Effector memory CD4-positive, alpha-beta T cell (primary cell): Measurements from ENCODE around the gene AMMECR1.

Experiments used
- DNase-seq, 3 donors: peaks; one replicate each; pipeline ENCODE4 v3.0.0-alpha.2; 2020
- H3K27ac ChIP-seq: 2 replicates; pipeline ENCODE4 v1.7.0; 2013; ENCODE audit warnings: mild to moderate bottlenecking, low read length, moderate library complexity; ENCODE audit not compliant: insufficient read depth, poor library complexity, severe bottlenecking
- H3K27me3 ChIP-seq: replicated peaks from 2 replicates; pipeline ENCODE4 v1.7.0; 2013; ENCODE audit warnings: mild to moderate bottlenecking, low read length; ENCODE audit not compliant: insufficient read depth, control insufficient read depth, poor library complexity, severe bottlenecking
- H3K36me3 ChIP-seq: 2 replicates; pipeline ENCODE4 v1.7.0; 2013; ENCODE audit warnings: mild to moderate bottlenecking, low read length, moderate library complexity; ENCODE audit not compliant: control insufficient read depth, insufficient read depth
- H3K4me1 ChIP-seq: 2 replicates; pipeline ENCODE4 v1.7.0; 2013; ENCODE audit warnings: low read length, mild to moderate bottlenecking; ENCODE audit not compliant: control insufficient read depth, insufficient read depth, poor library complexity, severe bottlenecking
- H3K4me3 ChIP-seq: 2 replicates; pipeline ENCODE4 v1.7.0; 2013; ENCODE audit warnings: low read length, low read depth, mild to moderate bottlenecking; ENCODE audit not compliant: insufficient read depth, poor library complexity, severe bottlenecking
- H3K9me3 ChIP-seq: 2 replicates; pipeline ENCODE4 v1.7.0; 2013; ENCODE audit warnings: mild to moderate bottlenecking, low read length, moderate library complexity; ENCODE audit not compliant: control insufficient read depth

AMMECR1 gene

DNA sequence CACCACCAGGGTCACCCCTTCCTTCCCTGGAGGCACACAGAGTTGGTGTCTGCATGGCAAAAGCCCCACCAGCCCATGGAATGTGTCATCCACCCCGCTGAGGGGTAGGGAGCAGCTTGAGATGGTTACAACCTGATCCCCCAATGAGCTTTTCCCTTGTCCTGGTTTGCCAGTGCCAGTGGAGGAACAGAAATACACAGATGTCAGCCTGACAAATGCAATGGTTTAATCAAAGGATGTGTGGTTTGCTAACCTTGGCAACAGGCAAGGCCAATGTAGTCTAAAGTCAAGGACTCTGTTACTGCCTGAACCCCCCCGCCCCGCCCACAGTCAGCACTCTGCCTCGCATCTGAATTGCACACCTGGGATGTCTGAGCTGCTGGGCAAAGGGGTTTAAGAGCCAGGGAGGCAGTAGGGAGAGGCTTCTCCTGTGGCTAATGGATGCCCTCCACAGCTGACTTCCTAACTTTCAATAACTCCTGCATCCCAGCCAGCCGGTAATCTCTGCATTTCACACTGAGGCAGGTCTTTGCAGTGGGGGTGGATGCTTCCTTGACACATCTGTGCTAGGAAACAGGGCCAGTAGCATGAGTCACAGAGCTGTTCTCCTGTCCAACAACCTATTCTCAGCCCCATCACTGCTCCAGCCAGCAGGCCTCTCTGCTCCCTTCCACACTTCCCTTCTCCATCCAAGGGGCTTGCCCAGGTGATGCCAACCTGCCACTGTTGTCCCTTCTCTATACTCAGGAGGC lies 137.5 kb downstream of the AMMECR1 start:
- no peaks in the 10 kb centered on the region for H3K36me3 ChIP-seq
- no peak for DNase-seq
- no peak overlapping the region for H3K27ac ChIP-seq
- no peaks in the 10 kb centered on the region for H3K4me1 ChIP-seq
- no peaks in the 10 kb centered on the region for H3K27me3 ChIP-seq
- no peaks in the 10 kb centered on the region for H3K9me3 ChIP-seq
- H3K4me3 ChIP-seq = no peak overlapping the region

GRCh38 chrX:110178179-110178865 lies 139.6 kb downstream of the AMMECR1 start:
- H3K27ac ChIP-seq = no peak overlapping the region
- DNase-seq = no peak

DNA sequence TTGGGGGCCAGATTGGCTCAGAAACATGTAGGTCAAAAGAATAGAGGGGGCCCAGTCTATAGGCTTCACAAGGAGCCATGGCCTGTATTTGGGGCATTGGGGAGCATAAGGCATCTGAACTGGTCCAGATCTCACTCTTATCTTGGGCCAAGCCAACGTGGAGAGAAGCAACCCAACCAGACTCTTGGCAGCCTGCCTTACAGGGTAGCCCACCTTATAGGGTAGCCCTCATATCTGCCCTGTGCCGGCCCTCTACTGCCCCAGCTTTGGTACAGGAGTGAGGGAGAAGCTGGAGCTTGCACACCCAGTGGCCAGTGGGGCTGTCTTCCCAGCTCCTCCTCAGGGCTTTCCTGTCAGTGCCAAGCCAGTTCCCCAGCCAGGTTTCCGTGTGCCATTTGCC lies 142.2 kb downstream of the AMMECR1 start:
- H3K36me3 ChIP-seq = no peaks in the 10 kb centered on the region
- DNase-seq = no peak
- H3K4me1 ChIP-seq = no peaks in the 10 kb centered on the region
- no peaks in the 10 kb centered on the region for H3K27me3 ChIP-seq
- no peaks in the 10 kb centered on the region for H3K9me3 ChIP-seq
- H3K4me3 ChIP-seq = no peak overlapping the region
- H3K27ac ChIP-seq = no peak overlapping the region

More at GRCh38 chrX:110178179-110178865, 139.6 kb downstream of the AMMECR1 start:
- Histone ChIP-seq H3K27me3 (no peaks in the 10 kb centered on the region), H3K36me3 (no peaks in the 10 kb centered on the region), H3K9me3 (no peaks in the 10 kb centered on the region), H3K4me1 (no peaks in the 10 kb centered on the region), H3K4me3 (no peak overlapping the region)

DNA sequence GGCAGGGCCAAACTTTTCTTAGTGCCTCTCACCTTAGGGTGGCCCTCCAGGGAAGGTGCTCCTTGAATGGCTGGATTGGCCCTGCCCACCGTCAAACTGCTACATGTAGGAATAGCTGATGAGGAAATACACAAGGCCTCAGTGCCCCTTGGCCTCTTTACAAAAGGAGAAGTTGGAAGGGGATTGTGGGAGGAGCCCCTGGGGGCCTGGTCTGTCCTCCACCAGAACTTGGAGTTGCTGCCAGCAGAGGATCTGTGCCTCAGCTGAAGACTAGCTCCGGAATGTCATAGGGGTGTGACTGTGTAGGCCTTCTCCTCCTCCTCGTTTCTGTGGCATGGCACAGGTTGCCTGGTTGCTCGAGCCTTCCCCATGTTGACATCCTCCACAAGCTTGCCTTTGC lies 142.7 kb downstream of the AMMECR1 start:
- Histone ChIP-seq H3K4me1 (no peaks in the 10 kb centered on the region), H3K36me3 (no peaks in the 10 kb centered on the region), H3K27me3 (no peaks in the 10 kb centered on the region), H3K27ac (no peak overlapping the region), H3K9me3 (no peaks in the 10 kb centered on the region), H3K4me3 (no peak overlapping the region)
- no peak for DNase-seq

GRCh38 chrX:110173192-110174175 lies 144.4 kb downstream of the AMMECR1 start:
- no peaks in the 10 kb centered on the region for H3K36me3 ChIP-seq
- H3K27ac ChIP-seq = no peak overlapping the region
- H3K27me3 ChIP-seq = no peaks in the 10 kb centered on the region
- no peak overlapping the region for H3K4me3 ChIP-seq
- H3K9me3 ChIP-seq = no peaks in the 10 kb centered on the region
- DNase-seq = no peak
- no peaks in the 10 kb centered on the region for H3K4me1 ChIP-seq

DNA sequence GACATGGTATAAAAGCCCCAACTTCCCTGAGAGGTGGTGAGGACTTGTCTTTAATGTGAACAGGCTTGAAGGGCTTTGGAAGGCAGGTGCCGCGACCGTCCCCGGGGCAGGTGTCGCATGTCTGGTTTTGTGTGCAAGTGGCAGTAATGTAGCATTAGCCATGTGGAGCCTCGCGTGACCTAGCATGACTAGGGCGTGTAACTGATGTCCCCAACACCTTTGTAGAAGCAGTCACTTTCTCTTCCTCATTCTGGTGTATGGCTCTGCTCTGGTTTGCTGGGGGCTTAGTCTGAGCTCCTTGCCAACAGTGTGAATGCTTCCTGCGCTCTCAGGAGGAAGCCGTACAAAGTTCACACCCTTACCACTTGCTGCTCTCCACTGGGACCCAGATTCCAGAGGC lies 145.7 kb downstream of the AMMECR1 start:
- H3K27ac ChIP-seq = no peak overlapping the region
- no peaks in the 10 kb centered on the region for H3K9me3 ChIP-seq
- H3K36me3 ChIP-seq = no peaks in the 10 kb centered on the region
- no peak overlapping the region for H3K4me3 ChIP-seq
- DNase-seq = no peak
- H3K4me1 ChIP-seq = no peaks in the 10 kb centered on the region
- H3K27me3 ChIP-seq = no peaks in the 10 kb centered on the region

GRCh38 chrX:110171442-110171841 lies 146.4 kb downstream of the AMMECR1 start:
- no peaks in the 10 kb centered on the region for H3K36me3 ChIP-seq
- DNase-seq = no peak
- H3K9me3 ChIP-seq = no peaks in the 10 kb centered on the region
- no peak overlapping the region for H3K27ac ChIP-seq
- H3K4me1 ChIP-seq = no peaks in the 10 kb centered on the region
- no peak overlapping the region for H3K4me3 ChIP-seq
- no peaks in the 10 kb centered on the region for H3K27me3 ChIP-seq

DNA sequence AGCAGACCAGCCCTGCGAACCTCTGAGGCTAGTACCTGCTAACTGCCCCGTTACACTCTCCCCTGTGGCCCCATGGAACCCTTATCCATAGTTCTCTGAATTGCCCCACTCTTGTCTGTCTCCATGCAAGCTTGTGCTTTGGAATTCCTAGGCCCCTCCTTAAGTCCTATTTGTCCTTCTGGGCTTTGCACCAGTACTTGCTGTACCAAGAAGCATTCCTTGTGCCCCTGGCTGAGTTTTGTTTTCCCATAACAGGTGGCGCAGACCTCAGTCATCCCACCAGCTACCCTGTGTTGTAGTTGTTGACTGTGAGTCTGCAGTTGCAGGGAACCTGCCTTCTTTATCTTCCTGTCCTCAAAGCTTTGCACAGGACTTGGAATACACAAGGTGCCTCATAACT lies 147.9 kb downstream of the AMMECR1 start:
- Histone ChIP-seq H3K36me3 (no peaks in the 10 kb centered on the region), H3K4me3 (no peak overlapping the region), H3K9me3 (no peaks in the 10 kb centered on the region), H3K4me1 (no peaks in the 10 kb centered on the region), H3K27ac (no peak overlapping the region), H3K27me3 (no peaks in the 10 kb centered on the region)
- no peak for DNase-seq

DNA sequence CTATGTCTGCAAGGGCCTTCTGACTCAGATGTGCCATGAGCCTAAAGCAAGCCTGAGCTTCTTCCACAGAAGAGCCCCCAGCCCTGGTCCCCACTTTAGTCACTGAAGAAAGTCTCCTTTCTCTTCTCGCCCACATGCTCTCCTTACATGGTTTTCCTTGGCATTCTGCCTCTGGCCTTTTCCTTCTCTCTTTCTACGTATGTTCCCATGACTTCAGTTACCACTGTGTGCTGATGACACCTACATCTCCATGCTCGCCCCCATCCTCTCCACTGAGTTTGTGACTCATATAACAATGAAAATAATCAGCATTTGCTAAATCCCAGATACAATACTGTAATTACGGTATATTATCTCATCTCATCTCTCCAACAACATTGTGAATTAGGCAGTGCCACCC lies 149.3 kb downstream of the AMMECR1 start:
- Histone ChIP-seq H3K36me3 (no peaks in the 10 kb centered on the region), H3K27me3 (no peaks in the 10 kb centered on the region), H3K4me3 (no peak overlapping the region), H3K27ac (no peak overlapping the region), H3K9me3 (no peaks in the 10 kb centered on the region), H3K4me1 (no peaks in the 10 kb centered on the region)
- DNase-seq = no peak
